ENCODE results near the gene CDH15. TPM values are rescaled to one million over a fixed set of nuclear protein-coding genes. Genes with fewer than 3 reads are reported as not detected.

Gene CDH15
- total RNA-seq, 1 experiment from 2014 or later = 3.8 TPM

GRCh38 chr16:89177501-89177900 lies 6.0 kb downstream of the CDH15 start:
- Histone ChIP-seq H3K27me3 (ENCODE audit: insufficient read depth, low read length) (no peaks in the 10 kb centered on the region), H3K4me1 (ENCODE audit: control insufficient read depth in 1 of 2, insufficient read depth in 2 of 2, low read length in 2 of 2) (peaks cover 5 to 11% of the 10 kb centered on the region in 2 experiments; a peak in 3 of 4 replicates), H3K9ac (ENCODE audit: low read length) (no peak overlapping the region), H3K27ac (ENCODE audit: low read depth, low read length) (no peak overlapping the region; the same call in 1 of the 2 replicates), H3K36me3 (ENCODE audit: control insufficient read depth in 1 of 2, insufficient read depth in 2 of 2, low read length in 2 of 2) (no peaks in the 10 kb centered on the region), H3K9me2 (ENCODE audit: insufficient read depth) (no peaks in the 10 kb centered on the region), H3K4me3 (replicated peaks in 1 of 2; ENCODE audit: low read depth in 1 of 2, low read length in 2 of 2) (no peak overlapping the region), H3K79me2 (ENCODE audit: insufficient read depth, low read length) (no peaks in the 10 kb centered on the region), H4K20me1 (ENCODE audit: insufficient read depth) (no peaks in the 10 kb centered on the region), H3K9me3 (ENCODE audit: control insufficient read depth in 1 of 2, insufficient read depth in 1 of 2, low read depth in 1 of 2, low read length in 2 of 2) (no peaks in the 10 kb centered on the region), H3K4me2 (ENCODE audit: low read length) (no peak overlapping the region), H2AFZ (ENCODE audit: low read depth, low read length, poor library complexity, severe bottlenecking) (no peak overlapping the region)
- RAD21 ChIA-PET (ENCODE audit: low non-redundant PET in 1 of 2, low total read pairs in 2 of 2, uncharacterized antibody in 2 of 2, unreplicated experiment in 2 of 2) = no interaction called here
- ATAC-seq = no peak
- TF ChIP-seq POLR2AphosphoS5 (IDR thresholded peaks at IDR 0.05; ENCODE audit: low read depth, low read length) = no peak
- no peak for TF ChIP-seq TCF7L2 (IDR thresholded peaks at IDR 0.05; ENCODE audit: borderline replicate concordance, extremely low read depth, insufficient read depth, insufficient read length)
- TF ChIP-seq, protein P1, sequence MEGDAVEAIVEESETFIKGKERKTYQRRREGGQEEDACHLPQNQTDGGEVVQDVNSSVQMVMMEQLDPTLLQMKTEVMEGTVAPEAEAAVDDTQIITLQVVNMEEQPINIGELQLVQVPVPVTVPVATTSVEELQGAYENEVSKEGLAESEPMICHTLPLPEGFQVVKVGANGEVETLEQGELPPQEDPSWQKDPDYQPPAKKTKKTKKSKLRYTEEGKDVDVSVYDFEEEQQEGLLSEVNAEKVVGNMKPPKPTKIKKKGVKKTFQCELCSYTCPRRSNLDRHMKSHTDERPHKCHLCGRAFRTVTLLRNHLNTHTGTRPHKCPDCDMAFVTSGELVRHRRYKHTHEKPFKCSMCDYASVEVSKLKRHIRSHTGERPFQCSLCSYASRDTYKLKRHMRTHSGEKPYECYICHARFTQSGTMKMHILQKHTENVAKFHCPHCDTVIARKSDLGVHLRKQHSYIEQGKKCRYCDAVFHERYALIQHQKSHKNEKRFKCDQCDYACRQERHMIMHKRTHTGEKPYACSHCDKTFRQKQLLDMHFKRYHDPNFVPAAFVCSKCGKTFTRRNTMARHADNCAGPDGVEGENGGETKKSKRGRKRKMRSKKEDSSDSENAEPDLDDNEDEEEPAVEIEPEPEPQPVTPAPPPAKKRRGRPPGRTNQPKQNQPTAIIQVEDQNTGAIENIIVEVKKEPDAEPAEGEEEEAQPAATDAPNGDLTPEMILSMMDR (IDR thresholded peaks at IDR 0.05 in 2 of 3, conservative IDR thresholded peaks at IDR 0.05 in 1 of 3; ENCODE audit: borderline replicate concordance in 1 of 3, insufficient read depth in 1 of 3, low read depth in 2 of 3, low read length in 2 of 3) = no peak
- TF ChIP-seq, protein P2, sequence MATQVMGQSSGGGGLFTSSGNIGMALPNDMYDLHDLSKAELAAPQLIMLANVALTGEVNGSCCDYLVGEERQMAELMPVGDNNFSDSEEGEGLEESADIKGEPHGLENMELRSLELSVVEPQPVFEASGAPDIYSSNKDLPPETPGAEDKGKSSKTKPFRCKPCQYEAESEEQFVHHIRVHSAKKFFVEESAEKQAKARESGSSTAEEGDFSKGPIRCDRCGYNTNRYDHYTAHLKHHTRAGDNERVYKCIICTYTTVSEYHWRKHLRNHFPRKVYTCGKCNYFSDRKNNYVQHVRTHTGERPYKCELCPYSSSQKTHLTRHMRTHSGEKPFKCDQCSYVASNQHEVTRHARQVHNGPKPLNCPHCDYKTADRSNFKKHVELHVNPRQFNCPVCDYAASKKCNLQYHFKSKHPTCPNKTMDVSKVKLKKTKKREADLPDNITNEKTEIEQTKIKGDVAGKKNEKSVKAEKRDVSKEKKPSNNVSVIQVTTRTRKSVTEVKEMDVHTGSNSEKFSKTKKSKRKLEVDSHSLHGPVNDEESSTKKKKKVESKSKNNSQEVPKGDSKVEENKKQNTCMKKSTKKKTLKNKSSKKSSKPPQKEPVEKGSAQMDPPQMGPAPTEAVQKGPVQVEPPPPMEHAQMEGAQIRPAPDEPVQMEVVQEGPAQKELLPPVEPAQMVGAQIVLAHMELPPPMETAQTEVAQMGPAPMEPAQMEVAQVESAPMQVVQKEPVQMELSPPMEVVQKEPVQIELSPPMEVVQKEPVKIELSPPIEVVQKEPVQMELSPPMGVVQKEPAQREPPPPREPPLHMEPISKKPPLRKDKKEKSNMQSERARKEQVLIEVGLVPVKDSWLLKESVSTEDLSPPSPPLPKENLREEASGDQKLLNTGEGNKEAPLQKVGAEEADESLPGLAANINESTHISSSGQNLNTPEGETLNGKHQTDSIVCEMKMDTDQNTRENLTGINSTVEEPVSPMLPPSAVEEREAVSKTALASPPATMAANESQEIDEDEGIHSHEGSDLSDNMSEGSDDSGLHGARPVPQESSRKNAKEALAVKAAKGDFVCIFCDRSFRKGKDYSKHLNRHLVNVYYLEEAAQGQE (IDR thresholded peaks at IDR 0.05; ENCODE audit: low read depth) = no peak
- no peak for TF ChIP-seq SIN3A (IDR thresholded peaks at IDR 0.05; ENCODE audit: low read depth)
- no peak for TF ChIP-seq ZNF274 (IDR thresholded peaks at IDR 0.05; ENCODE audit: low read depth, low read length)
- no peak for TF ChIP-seq RAD21 (IDR thresholded peaks at IDR 0.05; ENCODE audit: low read depth)
- TF ChIP-seq MAX (IDR thresholded peaks at IDR 0.05) = no peak
- TF ChIP-seq FOSL1 (IDR thresholded peaks at IDR 0.05; ENCODE audit: low read depth) = no peak
- no peak for TF ChIP-seq EZH2 (IDR thresholded peaks at IDR 0.05)
- no peak for TF ChIP-seq CBX3 (IDR thresholded peaks at IDR 0.05; ENCODE audit: low read depth)
- TF ChIP-seq SP1 (IDR thresholded peaks at IDR 0.05; ENCODE audit: low read depth) = no peak
- TF ChIP-seq YY1 (IDR thresholded peaks at IDR 0.05; ENCODE audit: extremely low read depth, insufficient replicate concordance, low read depth, low read length) = no peak
- TF ChIP-seq ATF3 (IDR thresholded peaks at IDR 0.05) = no peak
- no peak for TF ChIP-seq ELF1 (IDR thresholded peaks at IDR 0.05; ENCODE audit: borderline replicate concordance, low read depth)
- TF ChIP-seq EGR1 (IDR thresholded peaks at IDR 0.05; ENCODE audit: low read depth) = no peak
- no peak for TF ChIP-seq ZFX (IDR thresholded peaks at IDR 0.05)
- TF ChIP-seq CEBPB (IDR thresholded peaks at IDR 0.05; ENCODE audit: low read depth) = no peak
- no peak for TF ChIP-seq JUND (IDR thresholded peaks at IDR 0.05)
- no peak for TF ChIP-seq ZBTB33 (IDR thresholded peaks at IDR 0.05; ENCODE audit: extremely low read depth, insufficient replicate concordance, low read length)
- BruUV-seq (replicated peaks) = no TSS peak
- POLR2A ChIA-PET = no interaction called here
- CTCF ChIA-PET = interaction anchor here (1.3 kb wide), 1 partner anchor 38 kb away, joined by 3 read pairs; no protein-coding TSS in a partner anchor
- no peak for DNase-seq (ENCODE audit: low read depth, low spot score)
- intact Hi-C loops (cut with micrococcal nuclease) = no loop called here

All from HCT116 (cell line).